NCI-H187 treated with DMSO at 0.1 percent for 48 hours (cell line): ENCODE measurements around the gene G6PC3.

Source experiments
- DNase-seq: peaks from one replicate; lab custom pipeline; 2025; lab: John Stamatoyannopoulos, UW

Gene G6PC3

GRCh38 chr17:44123356-44124117, 53.0 kb downstream of the G6PC3 start, which contains the start of gene HDAC5:
Gene HDAC5, minus strand, starts transcription at chr17:44123641. Its CDS starts 6,126 bp downstream, at chr17:44117515.
- DNase-seq: peak; percentile 60

- DNase-seq: no peak
Observed at GRCh38 chr17:44124118-44124438, 53.5 kb downstream of the G6PC3 start.
